Mesenteric fat pad (tissue), 1 donor: ENCODE measurements around the gene CEP350. TPM values are rescaled to one million over a fixed set of nuclear protein-coding genes. Genes with fewer than 3 reads are reported as not detected.
A peak's percentile ranks its signal among the peaks of the same experiment; 100 is the strongest.

Source experiments
- DNase-seq: peaks from one replicate; pipeline ENCODE4 v3.0.0-alpha.2; 2020; ENCODE audit warnings: low spot score
- total RNA-seq: library from RNA; stranded (reverse); fragmentation: NEBNext Ultra II Directional; extraction: Animal tissue kit (Norgen Biotek cat#: 25700); gene quantifications from one replicate; pipeline ENCODE4 v1.2.1, GENCODE V29; 2021
- donor health status: DM: yes; HTN: yes; CAD: no.

The CEP350 gene
- total RNA-seq, 1 donor from 2014 or later, result 57.6 TPM

GRCh38 chr1:180154325-180155181, 199.9 kb downstream of the CEP350 start, which contains the start of gene QSOX1:
Gene QSOX1, plus strand, starts transcription at chr1:180154869. Its CDS starts 39 bp downstream, at chr1:180154908.
- DNase-seq, result peak; percentile 97

GRCh38 chr1:180155182-180155682, 200.6 kb downstream of the CEP350 start:
- DNase-seq, result peak; percentile 82

GRCh38 chr1:180156201-180156600, 201.6 kb downstream of the CEP350 start:
- no peak for DNase-seq

DNA sequence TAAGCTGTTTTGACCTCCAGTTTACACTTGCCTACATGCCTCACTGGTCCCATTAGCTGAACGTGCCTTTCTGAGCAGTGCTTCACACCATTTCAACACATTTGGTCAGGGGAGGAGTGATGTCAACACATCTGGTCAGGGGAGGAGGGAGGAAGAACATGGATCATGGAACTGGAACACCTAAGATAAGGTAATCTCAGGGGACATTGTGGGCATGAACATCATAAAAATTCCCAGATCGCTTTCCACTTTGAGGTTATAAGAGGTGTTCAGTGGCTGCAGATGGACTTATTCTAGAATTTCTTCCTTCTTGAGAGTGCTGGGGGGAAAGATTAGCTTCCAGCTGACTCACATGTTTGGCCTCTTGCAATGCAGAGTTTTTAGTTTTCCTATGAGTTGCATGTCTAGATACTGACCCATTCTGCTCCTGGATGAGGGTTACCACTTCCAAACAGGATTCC, 202.1 kb downstream of the CEP350 start:
- no peak for DNase-seq

DNA sequence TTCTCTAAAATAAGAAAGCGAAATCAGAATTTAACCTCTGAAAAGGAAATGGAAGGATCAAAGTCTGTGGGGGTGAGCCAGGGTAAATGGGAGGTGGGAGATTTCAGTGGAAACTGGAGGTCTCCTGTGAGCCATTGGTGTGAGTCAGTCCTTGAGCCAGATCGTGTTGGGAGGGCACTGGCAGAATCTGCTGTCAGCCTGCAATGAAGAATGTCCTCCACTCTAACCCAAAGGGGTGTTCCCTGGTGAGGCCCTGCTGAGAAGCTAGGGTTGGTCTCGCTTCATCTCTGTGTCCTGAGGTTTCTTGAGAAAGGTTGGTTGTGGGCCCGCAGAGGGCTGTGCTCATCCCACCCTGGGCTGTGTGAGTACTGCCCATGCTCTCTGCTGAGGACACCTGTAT, 202.5 kb downstream of the CEP350 start:
- DNase-seq, result no peak

DNA sequence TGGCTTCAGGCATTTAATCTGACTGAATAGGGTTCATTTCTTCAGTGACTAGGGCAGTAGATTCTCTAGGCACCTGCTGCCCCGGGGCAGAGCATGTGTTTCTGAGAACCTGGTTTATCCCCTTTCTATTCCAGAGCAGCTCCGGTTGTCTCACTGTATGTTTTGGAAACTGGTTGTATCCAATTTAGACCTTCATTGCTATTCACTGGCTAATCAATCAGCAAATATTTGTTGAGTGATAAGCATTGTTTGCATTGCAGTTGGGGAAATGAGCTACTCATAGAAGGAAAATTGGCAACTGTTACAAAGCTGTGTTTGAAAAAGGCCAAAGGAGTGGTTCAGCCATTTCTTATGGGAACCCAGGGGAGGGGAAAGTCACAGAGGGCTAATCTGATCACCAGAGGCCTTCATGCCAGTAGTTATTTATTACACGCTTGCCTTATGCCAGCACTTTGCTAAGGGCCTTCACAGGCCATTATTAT, 203.0 kb downstream of the CEP350 start:
- no peak for DNase-seq

DNA sequence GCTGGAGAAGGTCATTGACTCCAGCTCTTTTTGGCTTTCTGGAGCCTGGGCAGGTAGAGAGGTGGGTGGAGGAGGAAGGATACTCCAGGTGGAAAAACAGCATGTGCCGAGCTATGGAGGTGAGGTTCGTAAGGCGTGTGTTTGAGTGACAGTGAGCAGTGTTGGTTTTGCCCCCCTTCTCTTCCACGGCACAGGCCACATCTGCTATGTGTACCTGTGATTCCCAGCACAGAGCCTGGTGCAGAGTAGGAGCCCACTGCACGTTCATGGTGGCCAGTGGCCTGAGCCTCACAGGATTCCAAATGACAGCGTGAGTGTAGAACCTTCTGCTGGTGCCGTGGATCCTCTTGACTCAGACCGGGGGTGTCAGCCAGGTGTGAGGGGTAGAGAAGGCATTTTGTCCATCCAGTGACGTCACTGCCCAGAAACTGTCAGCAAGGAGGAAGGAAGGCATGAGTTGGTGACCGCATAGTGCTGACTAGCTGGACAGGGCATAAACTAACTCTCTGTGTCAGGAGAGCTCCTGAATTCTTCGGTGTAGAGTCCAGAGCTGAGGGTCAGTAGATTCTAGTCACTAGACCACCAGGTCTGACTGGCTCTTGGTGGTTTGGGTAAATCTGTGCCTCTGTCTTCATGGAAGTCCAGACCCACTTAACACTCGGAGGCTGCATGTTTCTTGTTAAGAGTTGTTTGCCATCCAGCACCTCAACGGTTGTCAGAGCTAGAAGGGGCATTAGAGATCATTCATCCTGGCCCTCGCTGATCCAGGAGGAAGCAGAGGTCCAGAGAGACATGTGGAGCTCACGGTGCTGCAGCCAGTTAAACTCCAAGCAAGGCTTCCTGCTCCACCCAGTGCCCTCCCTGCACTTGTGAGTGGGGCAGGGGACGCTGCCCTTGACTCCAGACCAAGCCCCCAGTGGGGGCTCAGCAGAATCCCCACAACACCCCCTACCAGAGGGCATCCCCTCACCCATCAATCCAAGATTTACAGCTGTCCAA, 203.8 kb downstream of the CEP350 start:
- no peak for DNase-seq

DNA sequence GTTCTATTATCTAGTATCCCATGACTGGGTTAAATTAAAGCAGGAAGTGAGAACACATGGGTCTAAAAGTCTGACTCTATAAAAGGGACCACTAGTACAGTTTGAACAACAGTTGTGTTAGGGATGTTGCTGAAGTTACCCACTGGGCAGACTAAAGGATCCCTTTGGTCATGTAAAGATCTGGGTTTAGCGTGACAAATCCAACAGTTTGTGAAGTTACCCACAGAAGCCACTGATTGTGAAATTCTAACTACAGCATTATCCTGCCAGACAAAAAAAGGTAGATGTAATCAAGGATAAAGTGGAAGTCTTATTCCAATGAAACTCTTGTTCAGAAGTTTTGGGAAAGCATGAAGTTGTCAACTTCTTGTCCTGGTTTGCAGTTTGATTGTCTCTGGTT, 205.7 kb downstream of the CEP350 start:
- no peak for DNase-seq

DNA sequence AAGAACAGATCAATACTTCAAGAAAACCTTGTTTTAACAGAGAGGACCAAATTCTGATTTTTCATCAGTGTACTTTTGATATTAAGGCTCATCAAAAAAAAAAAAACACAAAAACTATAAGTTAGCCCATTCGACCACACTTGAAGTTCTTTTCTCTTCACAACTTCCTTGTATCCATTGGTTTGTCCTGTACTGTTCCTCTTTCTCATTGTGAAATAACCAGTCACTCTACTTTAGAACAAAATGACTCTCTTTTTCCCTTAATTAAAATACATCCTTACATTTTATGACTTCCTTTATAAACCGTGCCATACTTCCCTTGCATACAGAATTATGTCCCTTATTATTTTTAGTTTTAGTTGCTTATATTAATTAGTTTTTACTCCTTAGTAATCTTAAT, 208.4 kb downstream of the CEP350 start:
- no peak for DNase-seq

Other genes with a start within 250 kb of the CEP350 start
- gene FAM163A, start 211.5 kb upstream of the CEP350 start, total RNA-seq, result not detected
- 85.3 TPM for gene TOR1AIP2, start 77.0 kb upstream of the CEP350 start, total RNA-seq
- gene TOR1AIP1, start 72.5 kb upstream of the CEP350 start, total RNA-seq, result 42.6 TPM
- 104 TPM for gene QSOX1, start 200.1 kb downstream of the CEP350 start, total RNA-seq